GM12878 (cell line): Measurements from ENCODE around the gene SLCO3A1. TPM values are rescaled to one million over a fixed set of nuclear protein-coding genes. Genes with fewer than 3 reads are reported as not detected.

Experiments
- ATAC-seq: fragments of 200-7000 bp; cut with Tn5 transposase; 3 replicates; pipeline ENCODE4 v1.9.1; 2020; ENCODE audit warnings: mild to moderate bottlenecking, moderate library complexity
- BruUV-seq: library from RNA; stranded (reverse); fragments of 400-500 nt; replicated peaks from 2 replicates; lab custom pipeline; 2021; lab: Mats Ljungman, UMichigan
- CTCF ChIA-PET: fragments of 300-600 bp; sonication (Branson Sonifier 250); formaldehyde crosslinking; extraction: SDS; loops from one replicate; lab custom pipeline; 2021; ENCODE audit warnings: inconsistent platforms; lab: Yijun Ruan, JAX
- POLR2A ChIA-PET: fragments of 350-600 bp; formaldehyde crosslinking; extraction: SDS; loops from one replicate; lab custom pipeline; 2021; ENCODE audit warnings: inconsistent platforms; lab: Charles Lee
- RAD21 ChIA-PET: fragments of 300-600 bp; sonication (Branson Sonifier 250); formaldehyde crosslinking; loops from one replicate; lab custom pipeline; 2023; ENCODE audit warnings: antibody characterized with exemption; ENCODE audit not compliant: unreplicated experiment; lab: Charles Lee
- SMC1A ChIA-PET: fragments of 300-600 bp; sonication (Branson Sonifier 250); formaldehyde crosslinking; loops from one replicate; lab custom pipeline; 2023; ENCODE audit not compliant: unreplicated experiment, uncharacterized antibody; lab: Charles Lee
- DNase-seq: peaks from one replicate; pipeline ENCODE4 v3.0.0-alpha.2; 2011; ENCODE audit warnings: low read depth, low spot score
- FAIRE-seq: peaks from 3 replicates; lab custom pipeline; 2011; peaks lifted over from hg19 to GRCh38; lab: Jason Lieb, UNC
- H2AFZ ChIP-seq: 2 replicates; pipeline ENCODE4 v1.6.0; 2011; ENCODE audit warnings: low read depth, low read length, control low read depth; ENCODE audit not compliant: control insufficient read depth
- H3K27ac ChIP-seq: 2 replicates; pipeline ENCODE4 v1.5.1; 2011; ENCODE audit warnings: control low read depth; ENCODE audit not compliant: control insufficient read depth, insufficient read depth
- H3K27me3 ChIP-seq, 2 experiments: replicated peaks in 1 of 2; 2 replicates each; pipeline versions ENCODE4 v1.6.0 to v1.6.1; 2011; ENCODE audit warnings: low read length in 1 of 2; ENCODE audit not compliant: control insufficient read depth in 2 of 2, insufficient read depth in 2 of 2
- H3K36me3 ChIP-seq, 2 experiments: 2 replicates each; pipeline ENCODE4 v1.5.1; 2011; ENCODE audit warnings: low read length in 1 of 2; ENCODE audit not compliant: control insufficient read depth in 2 of 2, insufficient read depth in 2 of 2
- H3K4me1 ChIP-seq: 2 replicates; pipeline ENCODE4 v1.6.1; 2011; ENCODE audit warnings: mild to moderate bottlenecking, low read length, moderate library complexity, mixed read lengths; ENCODE audit not compliant: control insufficient read depth, insufficient read depth
- H3K4me2 ChIP-seq: 2 replicates; pipeline ENCODE4 v1.6.0; 2011; ENCODE audit warnings: control low read depth; ENCODE audit not compliant: control insufficient read depth, insufficient read depth
- H3K4me3 ChIP-seq: fragments of 200-600 bp; sonication (generic); 2 replicates; pipeline ENCODE4 v1.5.1; 2016
- H3K79me2 ChIP-seq: 2 replicates; pipeline ENCODE4 v1.6.0; 2011; ENCODE audit warnings: low read length; ENCODE audit not compliant: control insufficient read depth, insufficient read depth
- H3K9ac ChIP-seq: 2 replicates; pipeline ENCODE4 v1.8.0; 2011; ENCODE audit warnings: low read length, control low read depth, mixed read lengths; ENCODE audit not compliant: control insufficient read depth, insufficient read depth
- H3K9me3 ChIP-seq: replicated peaks from 3 replicates; pipeline ENCODE4 v1.5.1; 2011; ENCODE audit warnings: mild to moderate bottlenecking, low read length; ENCODE audit not compliant: control insufficient read depth, insufficient read depth
- H4K20me1 ChIP-seq: 2 replicates; pipeline ENCODE4 v1.6.0; 2011; ENCODE audit not compliant: control insufficient read depth, insufficient read depth
- CBFB ChIP-seq: IDR thresholded peaks from 2 replicates; pipeline ENCODE4 v1.6.1; 2016; ENCODE audit warnings: antibody characterized with exemption, low read depth
- HDAC2 ChIP-seq: fragments of 200-600 bp; sonication (generic); IDR thresholded peaks from 2 replicates; pipeline ENCODE4 v1.6.1; 2017
- HDGF ChIP-seq: fragments of 450-650 bp; IDR thresholded peaks from 2 replicates; pipeline ENCODE4 v1.6.1; 2016; ENCODE audit warnings: antibody characterized with exemption
- KDM1A ChIP-seq: fragments of 200-600 bp; sonication (generic); IDR thresholded peaks from 2 replicates; pipeline ENCODE4 v1.6.1; 2016; ENCODE audit warnings: borderline replicate concordance
- MEF2B ChIP-seq: fragments of 450-650 bp; IDR thresholded peaks from 2 replicates; pipeline ENCODE4 v1.6.1; 2018; ENCODE audit warnings: mild to moderate bottlenecking, moderate library complexity; ENCODE audit not compliant: partially characterized antibody, poor library complexity, severe bottlenecking
- NBN ChIP-seq: fragments of 450-650 bp; IDR thresholded peaks from 2 replicates; pipeline ENCODE4 v1.6.1; 2016
- RFX5 ChIP-seq: IDR thresholded peaks from 2 replicates; pipeline ENCODE4 v1.6.1; 2011; ENCODE audit warnings: low read depth, low read length, improper control_type of control experiment
- SMARCA5 ChIP-seq: fragments of 450-650 bp; IDR thresholded peaks from 2 replicates; pipeline ENCODE4 v1.6.1; 2017; ENCODE audit warnings: mild to moderate bottlenecking
- SP1 ChIP-seq: IDR thresholded peaks from one replicate; pipeline ENCODE4 v1.6.1; 2011; ENCODE audit warnings: low read depth, low read length
- SREBF2 ChIP-seq: IDR thresholded peaks from 2 replicates; pipeline ENCODE4 v1.6.1; 2012; ENCODE audit warnings: mild to moderate bottlenecking, low read length
- SRF ChIP-seq, 2 experiments: IDR thresholded peaks; 2 replicates each; pipeline ENCODE4 v1.6.1; 2011; ENCODE audit warnings: low read depth in 2 of 2, low read length in 2 of 2, mild to moderate bottlenecking in 1 of 2, moderate library complexity in 1 of 2
- TCF12 ChIP-seq: IDR thresholded peaks from 2 replicates; pipeline ENCODE4 v1.6.1; 2011; ENCODE audit warnings: low read depth, mild to moderate bottlenecking, low read length
- USF1 ChIP-seq: IDR thresholded peaks from 2 replicates; pipeline ENCODE4 v1.6.1; 2011; ENCODE audit warnings: borderline replicate concordance, low read depth, mild to moderate bottlenecking, moderate library complexity, mixed read lengths, low read length; ENCODE audit not compliant: insufficient read depth; ENCODE audit errors: extremely low read length
- ZNF274 ChIP-seq: IDR thresholded peaks from one replicate; pipeline ENCODE4 v1.8.0; 2011; ENCODE audit not compliant: insufficient read length, insufficient read depth
- ZNF622 ChIP-seq: fragments of 450-650 bp; IDR thresholded peaks from 2 replicates; pipeline ENCODE4 v1.6.1; 2017; ENCODE audit warnings: mild to moderate bottlenecking, inconsistent platforms
- ZZZ3 ChIP-seq: IDR thresholded peaks from 2 replicates; pipeline ENCODE4 v1.6.1; 2011; ENCODE audit warnings: low read depth; ENCODE audit not compliant: control insufficient read depth, insufficient read length
- WGBS: methylation state at CpG from one replicate; pipeline ENCODE4 v1.1.6; 2016; ENCODE audit warnings: low lambda C conversion rate; ENCODE audit not compliant: insufficient replicate concordance, insufficient coverage; ENCODE audit errors: missing lambda C conversion rate; 5-methylcytosine and 5-hydroxymethylcytosine counted together
- in situ Hi-C: fragments of 300-500 bp; cut with MboI; formaldehyde crosslinking; loops from 9 replicates; pipeline ENCODE4 v1.14.3; 2018; ENCODE audit warnings: mixed read lengths
- intact Hi-C: fragments of 100-400 bp; cut with micrococcal nuclease; formaldehyde crosslinking; loops from one replicate; pipeline ENCODE4 v1.14.2; 2022; ENCODE audit not compliant: unreplicated experiment
- polyA plus RNA-seq, 11 experiments: library from polyadenylated mRNA; depleted of rRNA in 4 of 11; unstranded in 6 of 11; stranded (reverse) in 5 of 11; fragments of >200 nt; fragmentation: Nextera tagmentation in 4 of 11; fragmentation: Illumina TruSeq in 1 of 11; extraction: Ambion mirVana in 4 of 11; extraction: Trizol in 1 of 11; gene quantifications; 1 replicate in 1 of 11; 2 replicates in 10 of 11; pipeline versions ENCODE4 v1.2.1 to v1.2.3, GENCODE V29; 2011 to 2016; ENCODE audit warnings: inconsistent platforms in 2 of 11, missing spikeins in 2 of 11, low read depth in 1 of 11
- total RNA-seq, 4 experiments: library from RNA; depleted of rRNA in 3 of 4; stranded (reverse); fragments of >200 nt in 3 of 4; fragmentation: Illumina TruSeq in 1 of 4; extraction: Trizol in 1 of 4; gene quantifications; 2 replicates each; pipeline versions ENCODE4 v1.2.1 to v1.2.3, GENCODE V29; 2013 to 2021
- TF ChIP-seq, protein P1 (sequence below): IDR thresholded peaks from 2 replicates; pipeline ENCODE4 v1.6.1; 2012; ENCODE audit warnings: low read depth, low read length, improper control_type of control experiment

The SLCO3A1 gene
- total and polyA plus RNA-seq, 10 of the 15 experiments (the other 5 are each of a cell fraction or from before 2014, with no cell fraction given) = 0.05 to 5.9 (median 0.31) TPM

- DNase-seq (no peak), ATAC-seq (no peak), FAIRE-seq (no peak)
- Histone ChIP-seq H3K79me2 (no peaks in the 10 kb centered on the region), H3K9me3 (no peaks in the 10 kb centered on the region), H3K4me2 (no peak overlapping the region), H3K27me3 (no peaks in the 10 kb centered on the region; a peak in 1 of 4 replicates), H3K9ac (no peak overlapping the region), H3K4me1 (no peaks in the 10 kb centered on the region), H4K20me1 (no peaks in the 10 kb centered on the region), H3K36me3 (no peaks in the 10 kb centered on the region; a peak in 1 of 4 replicates), H2AFZ (no peak overlapping the region), H3K4me3 (no peak overlapping the region), H3K27ac (no peak overlapping the region)
- TF ChIP-seq CBFB (no peak), USF1 (no peak), ZZZ3 (no peak), SRF (IDR thresholded peaks at IDR 0.05; ENCODE audit: low read depth in 2 of 2, low read length in 2 of 2) (no peak), HDGF (no peak), HDAC2 (no peak), TCF12 (no peak), RFX5 (no peak), MEF2B (no peak), ZNF622 (no peak), SP1 (no peak), KDM1A (no peak), NBN (no peak), SMARCA5 (no peak), SREBF2 (no peak), ZNF274 (no peak)
- TF ChIP-seq, protein P1, sequence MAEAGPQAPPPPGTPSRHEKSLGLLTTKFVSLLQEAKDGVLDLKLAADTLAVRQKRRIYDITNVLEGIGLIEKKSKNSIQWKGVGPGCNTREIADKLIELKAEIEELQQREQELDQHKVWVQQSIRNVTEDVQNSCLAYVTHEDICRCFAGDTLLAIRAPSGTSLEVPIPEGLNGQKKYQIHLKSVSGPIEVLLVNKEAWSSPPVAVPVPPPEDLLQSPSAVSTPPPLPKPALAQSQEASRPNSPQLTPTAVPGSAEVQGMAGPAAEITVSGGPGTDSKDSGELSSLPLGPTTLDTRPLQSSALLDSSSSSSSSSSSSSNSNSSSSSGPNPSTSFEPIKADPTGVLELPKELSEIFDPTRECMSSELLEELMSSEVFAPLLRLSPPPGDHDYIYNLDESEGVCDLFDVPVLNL = no peak
- 39% methylated on average over 5 of the region's 5 CpGs for WGBS
- SMC1A ChIA-PET = no interaction called here
- RAD21 ChIA-PET = no interaction called here
- POLR2A ChIA-PET = no interaction called here
- in situ Hi-C loops (no loop called here), intact Hi-C loops (no loop called here)
- CTCF ChIA-PET = no interaction called here
- BruUV-seq = no TSS peak
Measured at GRCh38 chr15:92062505-92062904, 209.0 kb downstream of the SLCO3A1 start.
